Measurements from ENCODE around the gene NUDT4.
"Not testable (repeated sequence)": the region's sequence is repeated elsewhere in the genome, so short reads cannot be mapped to it uniquely, and the experiment has no call there.

NUDT4 gene

GRCh38 chr12:93366422-93366821 lies 11.3 kb upstream of the NUDT4 start:
- no peak for DNase-seq

GRCh38 chr12:93368766-93369165 lies 9.0 kb upstream of the NUDT4 start:
- DNase-seq, result no peak

GRCh38 chr12:93369505-93369904 lies 8.2 kb upstream of the NUDT4 start:
- no peak for DNase-seq

GRCh38 chr12:93370947-93371346 lies 6.8 kb upstream of the NUDT4 start:
- DNase-seq, result no peak

GRCh38 chr12:93373961-93374656 lies 3.6 kb upstream of the NUDT4 start:
- no peak for DNase-seq

GRCh38 chr12:93375906-93376305 lies 1.8 kb upstream of the NUDT4 start:
- no peak for DNase-seq

GRCh38 chr12:93376436-93377251 lies 1.1 kb upstream of the NUDT4 start:
- DNase-seq, result peak in 25 of 56 donors; percentile 2 to 45 (median 21)

GRCh38 chr12:93378196-93378997 lies 672 bp downstream of the NUDT4 start:
- peak in 27 of 56 donors; percentile 8 to 63 (median 32) for DNase-seq

GRCh38 chr12:93378998-93379325 lies 1.2 kb downstream of the NUDT4 start:
- peak in 2 of 56 donors; percentile 37 to 48 for DNase-seq

GRCh38 chr12:93379326-93379980 lies 1.7 kb downstream of the NUDT4 start:
- DNase-seq, result peak in 2 of 56 donors; percentile 3 to 22

- DNase-seq, result no peak
Observed at GRCh38 chr12:93379981-93380361, 2.2 kb downstream of the NUDT4 start.

- DNase-seq, result no peak
Observed at GRCh38 chr12:93380480-93381121, 2.9 kb downstream of the NUDT4 start.

GRCh38 chr12:93381161-93381975 lies 3.6 kb downstream of the NUDT4 start:
- no peak for DNase-seq

- not testable (repeated sequence) for DNase-seq
Observed at GRCh38 chr12:93381976-93382437, 4.3 kb downstream of the NUDT4 start.

GRCh38 chr12:93387780-93388179 lies 10.1 kb downstream of the NUDT4 start:
- DNase-seq, result no peak

GRCh38 chr12:93390031-93390430 lies 12.3 kb downstream of the NUDT4 start:
- no peak for DNase-seq

- DNase-seq, result no peak
Observed at GRCh38 chr12:93390549-93391297, 13.0 kb downstream of the NUDT4 start.

GRCh38 chr12:93393425-93393824 lies 15.7 kb downstream of the NUDT4 start:
- no peak for DNase-seq

GRCh38 chr12:93397412-93397811 lies 19.7 kb downstream of the NUDT4 start:
- no peak for DNase-seq

Data from amygdala (tissue), 56 donors.